Peyer's patch (tissue), 4 donors: ENCODE data around the gene CERS3.

Source experiments
- POLR2A ChIP-seq, 2 donors: fragments of 450-650 bp; IDR thresholded peaks; one replicate each; pipeline ENCODE4 v1.5.1; 2017; ENCODE audit warnings: antibody characterized with exemption in 2 of 2, mild to moderate bottlenecking in 2 of 2, moderate library complexity in 2 of 2
- TF ChIP-seq, protein P1 (sequence below), 6 experiments: fragments of 450-650 bp in 4 of 6; fragments of 200-600 bp in 2 of 6; sonication (generic) in 1 of 6; IDR thresholded peaks; one replicate each; pipeline ENCODE4 v1.5.1; 2017 to 2019; ENCODE audit warnings: antibody characterized with exemption in 6 of 6, mild to moderate bottlenecking in 3 of 6, moderate library complexity in 1 of 6

GRCh38 chr15:100569391-100569790 lies 40.6 kb upstream of the CERS3 start:
- TF ChIP-seq POLR2A (IDR thresholded peaks at IDR 0.05), result no peak
- TF ChIP-seq, protein P1, sequence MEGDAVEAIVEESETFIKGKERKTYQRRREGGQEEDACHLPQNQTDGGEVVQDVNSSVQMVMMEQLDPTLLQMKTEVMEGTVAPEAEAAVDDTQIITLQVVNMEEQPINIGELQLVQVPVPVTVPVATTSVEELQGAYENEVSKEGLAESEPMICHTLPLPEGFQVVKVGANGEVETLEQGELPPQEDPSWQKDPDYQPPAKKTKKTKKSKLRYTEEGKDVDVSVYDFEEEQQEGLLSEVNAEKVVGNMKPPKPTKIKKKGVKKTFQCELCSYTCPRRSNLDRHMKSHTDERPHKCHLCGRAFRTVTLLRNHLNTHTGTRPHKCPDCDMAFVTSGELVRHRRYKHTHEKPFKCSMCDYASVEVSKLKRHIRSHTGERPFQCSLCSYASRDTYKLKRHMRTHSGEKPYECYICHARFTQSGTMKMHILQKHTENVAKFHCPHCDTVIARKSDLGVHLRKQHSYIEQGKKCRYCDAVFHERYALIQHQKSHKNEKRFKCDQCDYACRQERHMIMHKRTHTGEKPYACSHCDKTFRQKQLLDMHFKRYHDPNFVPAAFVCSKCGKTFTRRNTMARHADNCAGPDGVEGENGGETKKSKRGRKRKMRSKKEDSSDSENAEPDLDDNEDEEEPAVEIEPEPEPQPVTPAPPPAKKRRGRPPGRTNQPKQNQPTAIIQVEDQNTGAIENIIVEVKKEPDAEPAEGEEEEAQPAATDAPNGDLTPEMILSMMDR (IDR thresholded peaks at IDR 0.05), result no peak
